Endothelial cell of umbilical vein (primary cell): ENCODE results near the gene PIGX. TPM values are rescaled to one million over a fixed set of nuclear protein-coding genes. Genes with fewer than 3 reads are reported as not detected.

Experiments
- BruUV-seq: library from RNA; stranded (reverse); fragments of 400-500 nt; replicated peaks from 2 replicates; lab custom pipeline; 2021; lab: Mats Ljungman, UMichigan
- CTCF ChIA-PET: fragments of 300-600, 350-600 bp; sonication (Branson Sonifier 250); formaldehyde crosslinking; loops from one replicate; lab custom pipeline; 2021; ENCODE audit warnings: antibody characterized with exemption, inconsistent platforms; lab: Charles Lee
- POLR2A ChIA-PET: fragments of 300-600, 350-600 bp; sonication (Branson Sonifier 250); formaldehyde crosslinking; loops from one replicate; lab custom pipeline; 2021; ENCODE audit warnings: antibody characterized with exemption, inconsistent platforms; lab: Charles Lee
- DNase-seq: peaks from one replicate; pipeline ENCODE4 v3.0.0-alpha.2; 2011; ENCODE audit warnings: low read depth, low spot score
- FAIRE-seq: peaks from 2 replicates; lab custom pipeline; 2011; peaks lifted over from hg19 to GRCh38; lab: Jason Lieb, UNC
- H2AFZ ChIP-seq: 2 replicates; pipeline ENCODE4 v1.6.0; 2012; ENCODE audit warnings: low read depth, low read length, control low read depth, inconsistent platforms
- H3K27ac ChIP-seq: 2 replicates; pipeline ENCODE4 v1.5.1; 2011; ENCODE audit warnings: low read depth, mild to moderate bottlenecking, control low read depth, low read length, moderate library complexity; ENCODE audit not compliant: insufficient read depth
- H3K27me3 ChIP-seq, 2 experiments: 2 replicates each; pipeline versions ENCODE4 v1.6.0 to v1.6.1; 2011; ENCODE audit warnings: low read length in 2 of 2, mixed read lengths in 1 of 2; ENCODE audit not compliant: control insufficient read depth in 2 of 2, insufficient read depth in 2 of 2
- H3K36me3 ChIP-seq, 2 experiments: 2 replicates in 1 of 2; 3 replicates in 1 of 2; pipeline ENCODE4 v1.5.1; 2011; ENCODE audit warnings: low read length in 2 of 2, mild to moderate bottlenecking in 1 of 2, moderate library complexity in 1 of 2; ENCODE audit not compliant: control insufficient read depth in 2 of 2, insufficient read depth in 2 of 2; ENCODE audit errors: extremely low read depth in 1 of 2
- H3K4me1 ChIP-seq: 3 replicates; pipeline ENCODE4 v1.5.1; 2011; ENCODE audit warnings: mild to moderate bottlenecking, low read length; ENCODE audit not compliant: control insufficient read depth, insufficient read depth; ENCODE audit errors: extremely low read depth
- H3K4me2 ChIP-seq: 2 replicates; pipeline ENCODE4 v1.6.1; 2011; ENCODE audit warnings: low read length, control low read depth, mixed read lengths; ENCODE audit not compliant: insufficient read depth
- H3K4me3 ChIP-seq, 3 experiments: fragments of 200-600 bp in 1 of 3; sonication (generic), shearing (Covaris generic) in 1 of 3; replicated peaks in 1 of 3; 2 replicates each; pipeline ENCODE4 v1.5.1; 2011 to 2016; ENCODE audit warnings: control low read depth in 3 of 3, low read length in 3 of 3, mild to moderate bottlenecking in 2 of 3, inconsistent platforms in 1 of 3, low read depth in 1 of 3, moderate library complexity in 1 of 3; ENCODE audit not compliant: insufficient read depth in 1 of 3
- H3K79me2 ChIP-seq: 2 replicates; pipeline ENCODE4 v1.6.0; 2012; ENCODE audit warnings: low read length, inconsistent platforms; ENCODE audit not compliant: control insufficient read depth, insufficient read depth
- H3K9ac ChIP-seq: replicated peaks from 2 replicates; pipeline ENCODE3; 2011; ENCODE audit warnings: low read length, control low read depth; ENCODE audit not compliant: insufficient read depth; ENCODE audit errors: extremely low read depth
- H3K9me1 ChIP-seq: replicated peaks from 3 replicates; pipeline ENCODE4 v1.6.0; 2011; ENCODE audit warnings: mild to moderate bottlenecking, low read length; ENCODE audit not compliant: control insufficient read depth, insufficient read depth; ENCODE audit errors: extremely low read depth
- H3K9me3 ChIP-seq: replicated peaks from 2 replicates; pipeline ENCODE4 v1.5.1; 2012; ENCODE audit warnings: low read length, inconsistent platforms; ENCODE audit not compliant: control insufficient read depth, insufficient read depth
- H4K20me1 ChIP-seq: replicated peaks from 2 replicates; pipeline ENCODE3; 2011; ENCODE audit warnings: mild to moderate bottlenecking, low read length; ENCODE audit not compliant: control insufficient read depth, insufficient read depth; ENCODE audit errors: extremely low read depth
- EZH2 ChIP-seq: IDR thresholded peaks from 2 replicates; pipeline ENCODE4 v1.6.1; 2012; ENCODE audit warnings: borderline replicate concordance, low read depth, mild to moderate bottlenecking, moderate library complexity, low read length, inconsistent platforms; ENCODE audit not compliant: severe bottlenecking
- FOS ChIP-seq: IDR thresholded peaks from 2 replicates; pipeline ENCODE4 v1.6.1; 2011; ENCODE audit warnings: mild to moderate bottlenecking, low read length, moderate library complexity, borderline replicate concordance; ENCODE audit not compliant: insufficient read depth
- GATA2 ChIP-seq: IDR thresholded peaks from 2 replicates; pipeline ENCODE4 v1.7.0; 2011; ENCODE audit warnings: low read depth, mild to moderate bottlenecking, moderate library complexity, mixed read lengths, low read length; ENCODE audit not compliant: insufficient read length, insufficient read depth
- JUN ChIP-seq: IDR thresholded peaks from 2 replicates; pipeline ENCODE4 v1.6.1; 2011; ENCODE audit warnings: borderline replicate concordance, low read depth; ENCODE audit not compliant: insufficient read length, insufficient read depth
- POLR2A ChIP-seq: IDR thresholded peaks from 2 replicates; pipeline ENCODE4 v1.6.1; 2012; ENCODE audit warnings: low read depth, mild to moderate bottlenecking, control low read depth, low read length
- POLR2AphosphoS5 ChIP-seq: IDR thresholded peaks from 2 replicates; pipeline ENCODE4 v1.6.1; 2012; ENCODE audit warnings: low read depth, mild to moderate bottlenecking, control low read depth, low read length, moderate library complexity; ENCODE audit not compliant: insufficient read depth
- dilution Hi-C: fragments of 300-500 bp; cut with MboI; formaldehyde crosslinking; loops from one replicate; pipeline ENCODE4 v1.15.0; 2019; ENCODE audit warnings: low sequenced_read_pairs; ENCODE audit not compliant: extremely low pct_ligation_motif_present
- intact Hi-C: fragments of 100-400 bp; cut with micrococcal nuclease; formaldehyde crosslinking; loops from one replicate; pipeline ENCODE4 v1.10.0; 2022
- polyA plus RNA-seq, 4 experiments: library from polyadenylated mRNA; depleted of rRNA in 3 of 4; stranded (reverse) in 3 of 4; unstranded in 1 of 4; fragments of >200 nt; gene quantifications; 2 replicates each; pipeline versions ENCODE4 v1.2.1 to v1.2.3, GENCODE V29; 2011 to 2012; ENCODE audit warnings: missing spikeins in 1 of 4
- total RNA-seq: library from RNA; stranded (reverse); gene quantifications from 2 replicates; pipeline ENCODE4 v1.2.3, GENCODE V29; 2021
- TF ChIP-seq, protein P1 (sequence below): IDR thresholded peaks from 2 replicates; pipeline ENCODE4 v1.6.1; 2011; ENCODE audit not compliant: insufficient read depth, insufficient read length
- TF ChIP-seq, protein P2 (sequence below), 2 donors: IDR thresholded peaks; 1 replicate in 1 of 2; 2 replicates in 1 of 2; pipeline ENCODE4 v1.5.1; 2011; ENCODE audit warnings: low read length in 2 of 2, mild to moderate bottlenecking in 2 of 2, moderate library complexity in 2 of 2, control low read depth in 1 of 2, inconsistent platforms in 1 of 2, low read depth in 1 of 2; ENCODE audit not compliant: insufficient read depth in 1 of 2; ENCODE audit errors: extremely low read depth in 1 of 2

Gene PIGX
- total and polyA plus RNA-seq, 2 donors (not counting 3 experiments of a cell fraction or from before 2014, with no cell fraction given): 9.2 to 14.0 TPM

GRCh38 chr3:196777836-196778235 lies 65.7 kb downstream of the PIGX start:
- Histone ChIP-seq H3K9ac (no peak overlapping the region), H3K4me2 (no peak overlapping the region), H3K27me3 (no peaks in the 10 kb centered on the region), H2AFZ (no peak overlapping the region), H3K79me2 (peaks cover 76% of the 10 kb centered on the region), H3K36me3 (peaks cover 0 to 3% of the 10 kb centered on the region in 2 experiments), H3K4me1 (peaks cover 18% of the 10 kb centered on the region), H3K9me3 (no peaks in the 10 kb centered on the region), H4K20me1 (peaks cover 4% of the 10 kb centered on the region), H3K4me3 (no peak overlapping the region), H3K9me1 (no peaks in the 10 kb centered on the region), H3K27ac (no peak overlapping the region)
- FAIRE-seq (no peak), DNase-seq (no peak)
- POLR2A ChIA-PET: no interaction called here
- BruUV-seq: no TSS peak
- no peak for TF ChIP-seq POLR2AphosphoS5
- TF ChIP-seq POLR2A: no peak
- no peak for TF ChIP-seq FOS
- TF ChIP-seq, protein P1, sequence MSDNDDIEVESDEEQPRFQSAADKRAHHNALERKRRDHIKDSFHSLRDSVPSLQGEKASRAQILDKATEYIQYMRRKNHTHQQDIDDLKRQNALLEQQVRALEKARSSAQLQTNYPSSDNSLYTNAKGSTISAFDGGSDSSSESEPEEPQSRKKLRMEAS: no peak
- TF ChIP-seq GATA2: no peak
- TF ChIP-seq, protein P2, sequence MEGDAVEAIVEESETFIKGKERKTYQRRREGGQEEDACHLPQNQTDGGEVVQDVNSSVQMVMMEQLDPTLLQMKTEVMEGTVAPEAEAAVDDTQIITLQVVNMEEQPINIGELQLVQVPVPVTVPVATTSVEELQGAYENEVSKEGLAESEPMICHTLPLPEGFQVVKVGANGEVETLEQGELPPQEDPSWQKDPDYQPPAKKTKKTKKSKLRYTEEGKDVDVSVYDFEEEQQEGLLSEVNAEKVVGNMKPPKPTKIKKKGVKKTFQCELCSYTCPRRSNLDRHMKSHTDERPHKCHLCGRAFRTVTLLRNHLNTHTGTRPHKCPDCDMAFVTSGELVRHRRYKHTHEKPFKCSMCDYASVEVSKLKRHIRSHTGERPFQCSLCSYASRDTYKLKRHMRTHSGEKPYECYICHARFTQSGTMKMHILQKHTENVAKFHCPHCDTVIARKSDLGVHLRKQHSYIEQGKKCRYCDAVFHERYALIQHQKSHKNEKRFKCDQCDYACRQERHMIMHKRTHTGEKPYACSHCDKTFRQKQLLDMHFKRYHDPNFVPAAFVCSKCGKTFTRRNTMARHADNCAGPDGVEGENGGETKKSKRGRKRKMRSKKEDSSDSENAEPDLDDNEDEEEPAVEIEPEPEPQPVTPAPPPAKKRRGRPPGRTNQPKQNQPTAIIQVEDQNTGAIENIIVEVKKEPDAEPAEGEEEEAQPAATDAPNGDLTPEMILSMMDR (IDR thresholded peaks at IDR 0.05; ENCODE audit: extremely low read depth in 1 of 2, insufficient read depth in 1 of 2, low read depth in 1 of 2, low read length in 2 of 2): no peak
- TF ChIP-seq JUN: no peak
- TF ChIP-seq EZH2: no peak
- CTCF ChIA-PET: interaction anchor here (1.5 kb wide), 1 partner anchor 10 kb away, joined by 6 read pairs; no protein-coding TSS in a partner anchor
- intact Hi-C loops (no loop called here), dilution Hi-C loops (no loop called here)
